ENCODE data around the gene FAM237A. TPM values are rescaled to one million over a fixed set of nuclear protein-coding genes. Genes with fewer than 3 reads are reported as not detected.

Gene FAM237A
- total and polyA plus RNA-seq, 2 of the 13 experiments (the other 11 are each of a cell fraction or from before 2014, with no cell fraction given) = not detected

DNA sequence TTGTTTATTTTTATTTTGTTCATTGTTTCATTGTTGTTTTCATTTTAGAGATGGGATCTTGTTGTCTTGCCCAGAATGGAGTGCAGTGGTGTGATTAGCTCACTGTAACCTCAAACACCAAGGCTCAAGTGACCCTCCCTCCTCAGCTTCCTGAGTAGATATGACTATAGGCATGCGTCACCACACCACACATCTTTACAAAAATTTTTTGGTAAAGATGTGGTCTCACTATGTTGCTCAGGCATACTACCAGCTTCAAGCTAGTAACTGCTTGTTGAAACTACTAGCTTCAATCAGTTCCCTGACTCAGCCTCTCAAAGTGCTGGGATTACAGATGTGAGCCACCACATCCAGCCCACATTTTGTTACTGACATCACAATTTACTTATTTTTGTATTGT is 14.8 kb downstream of the FAM237A start (continued):
- TF ChIP-seq HNRNPH1 (optimal IDR thresholded peaks at IDR 0.05; ENCODE audit: low read depth, low read length) = no peak
- TF ChIP-seq ZNF839 (CRISPR knock-in tag; IDR thresholded peaks at IDR 0.05; ENCODE audit: borderline replicate concordance) = no peak
- no peak for TF ChIP-seq ZNF770 (CRISPR knock-in tag; IDR thresholded peaks at IDR 0.05)
- TF ChIP-seq ZNF570 (CRISPR knock-in tag; IDR thresholded peaks at IDR 0.05; ENCODE audit: borderline replicate concordance) = no peak

GRCh38 chr2:206665251-206665650 is 23.0 kb downstream of the FAM237A start:
- Histone ChIP-seq H3K9ac (ENCODE audit: insufficient read depth, low read depth, low read length) (no peak overlapping the region), H3K27me3 (ENCODE audit: control insufficient read depth in 1 of 2, insufficient read depth in 2 of 2, low read length in 2 of 2) (no peaks in the 10 kb centered on the region), H3K4me3 (replicated peaks in 1 of 3; ENCODE audit: insufficient read depth in 1 of 3, low read depth in 2 of 3, low read length in 3 of 3) (no peak overlapping the region), H3K9me3 (ENCODE audit: low read length) (no peaks in the 10 kb centered on the region), H3K4me2 (ENCODE audit: low read depth, low read length) (no peak overlapping the region), H4K20me1 (ENCODE audit: insufficient read depth, low read length) (no peaks in the 10 kb centered on the region), H3K79me2 (ENCODE audit: insufficient read depth, low read length) (no peaks in the 10 kb centered on the region), H2AFZ (ENCODE audit: low read length) (no peak overlapping the region), H3K27ac (ENCODE audit: extremely low read length, insufficient read depth, low read length) (no peak overlapping the region), H3K36me3 (replicated peaks in 1 of 2; ENCODE audit: control insufficient read depth in 1 of 2, insufficient read depth in 2 of 2, low read length in 2 of 2) (no peaks in the 10 kb centered on the region), H3K4me1 (ENCODE audit: insufficient read depth, low read length) (no peaks in the 10 kb centered on the region)
- BruUV-seq (replicated peaks) = no TSS peak
- in situ Hi-C loops (cut with HindIII; ENCODE audit: extremely low pct_ligation_motif_present, low pct_unique_long_range_greater_than_20kb) = no loop called here
- 6% methylated on average over 3 of the region's 3 CpGs for WGBS (ENCODE audit: low lambda C conversion rate)
- ATAC-seq (no peak), FAIRE-seq (no peak), DNase-seq (ENCODE audit: low spot score) (no peak)
- POLR2A ChIA-PET = no interaction called here
- intact Hi-C loops (cut with micrococcal nuclease; ENCODE audit: unreplicated experiment) = no loop called here
- CTCF ChIA-PET (ENCODE audit: low intra/inter-chr PET ratio, low total read pairs) = no interaction called here
- TF ChIP-seq, protein P1, sequence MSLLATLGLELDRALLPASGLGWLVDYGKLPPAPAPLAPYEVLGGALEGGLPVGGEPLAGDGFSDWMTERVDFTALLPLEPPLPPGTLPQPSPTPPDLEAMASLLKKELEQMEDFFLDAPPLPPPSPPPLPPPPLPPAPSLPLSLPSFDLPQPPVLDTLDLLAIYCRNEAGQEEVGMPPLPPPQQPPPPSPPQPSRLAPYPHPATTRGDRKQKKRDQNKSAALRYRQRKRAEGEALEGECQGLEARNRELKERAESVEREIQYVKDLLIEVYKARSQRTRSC (CRISPR knock-in tag; IDR thresholded peaks at IDR 0.05; ENCODE audit: low read depth) = no peak
- TF ChIP-seq FOXA1 (IDR thresholded peaks at IDR 0.05) (no peak), FOXA1 (CRISPR knock-in tag; IDR thresholded peaks at IDR 0.05) (no peak), CBX5 (CRISPR knock-in tag; IDR thresholded peaks at IDR 0.05; ENCODE audit: borderline replicate concordance) (no peak), ZBTB43 (CRISPR knock-in tag; conservative IDR thresholded peaks at IDR 0.05) (no peak), PRDM15 (CRISPR knock-in tag; IDR thresholded peaks at IDR 0.05) (no peak), ERF (CRISPR knock-in tag; IDR thresholded peaks at IDR 0.05) (no peak)
- TF ChIP-seq, protein P2, sequence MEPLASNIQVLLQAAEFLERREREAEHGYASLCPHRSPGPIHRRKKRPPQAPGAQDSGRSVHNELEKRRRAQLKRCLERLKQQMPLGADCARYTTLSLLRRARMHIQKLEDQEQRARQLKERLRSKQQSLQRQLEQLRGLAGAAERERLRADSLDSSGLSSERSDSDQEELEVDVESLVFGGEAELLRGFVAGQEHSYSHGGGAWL (CRISPR knock-in tag; IDR thresholded peaks at IDR 0.05) = no peak
- TF ChIP-seq, protein P3, sequence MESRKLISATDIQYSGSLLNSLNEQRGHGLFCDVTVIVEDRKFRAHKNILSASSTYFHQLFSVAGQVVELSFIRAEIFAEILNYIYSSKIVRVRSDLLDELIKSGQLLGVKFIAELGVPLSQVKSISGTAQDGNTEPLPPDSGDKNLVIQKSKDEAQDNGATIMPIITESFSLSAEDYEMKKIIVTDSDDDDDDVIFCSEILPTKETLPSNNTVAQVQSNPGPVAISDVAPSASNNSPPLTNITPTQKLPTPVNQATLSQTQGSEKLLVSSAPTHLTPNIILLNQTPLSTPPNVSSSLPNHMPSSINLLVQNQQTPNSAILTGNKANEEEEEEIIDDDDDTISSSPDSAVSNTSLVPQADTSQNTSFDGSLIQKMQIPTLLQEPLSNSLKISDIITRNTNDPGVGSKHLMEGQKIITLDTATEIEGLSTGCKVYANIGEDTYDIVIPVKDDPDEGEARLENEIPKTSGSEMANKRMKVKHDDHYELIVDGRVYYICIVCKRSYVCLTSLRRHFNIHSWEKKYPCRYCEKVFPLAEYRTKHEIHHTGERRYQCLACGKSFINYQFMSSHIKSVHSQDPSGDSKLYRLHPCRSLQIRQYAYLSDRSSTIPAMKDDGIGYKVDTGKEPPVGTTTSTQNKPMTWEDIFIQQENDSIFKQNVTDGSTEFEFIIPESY (CRISPR knock-in tag; IDR thresholded peaks at IDR 0.05) = no peak
